ENCODE results near the gene NMT2. TPM values are rescaled to one million over a fixed set of nuclear protein-coding genes. Genes with fewer than 3 reads are reported as not detected.
"Not testable (repeated sequence)": the region's sequence is repeated elsewhere in the genome, so short reads cannot be mapped to it uniquely, and the experiment has no call there.

Gene NMT2
- total RNA-seq = 20.2 TPM

DNA sequence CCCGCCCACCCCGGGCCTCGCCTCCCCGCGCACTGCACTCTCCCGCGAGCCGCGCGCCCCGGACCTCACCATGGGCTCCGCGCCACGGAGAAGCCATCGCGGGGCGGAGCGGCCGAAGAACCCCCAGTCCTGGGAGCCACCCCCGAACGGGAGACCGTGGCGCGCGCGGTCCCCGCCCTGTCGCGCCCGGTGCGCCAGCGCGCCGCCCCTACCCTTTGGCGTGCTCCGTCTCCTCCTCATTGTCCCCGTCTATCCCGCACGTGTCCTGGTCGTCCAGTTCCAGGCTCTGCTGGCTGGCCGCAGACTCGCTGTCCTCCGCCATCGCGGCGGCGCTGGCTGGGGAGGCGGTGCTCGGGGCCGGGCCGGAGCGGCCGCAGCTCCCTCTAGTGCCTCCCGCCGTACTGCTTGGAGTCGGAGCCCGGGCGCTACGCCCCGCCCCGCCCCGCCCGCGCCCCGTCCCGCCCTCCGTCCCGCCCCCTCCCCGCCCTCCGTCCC lies at the start of gene NMT2:
NMT2 (minus strand) TSS at position 403 of the 495 bp plus-strand sequence; CDS start at position 322, 81 bp downstream.
- no peak for DNase-seq

DNA sequence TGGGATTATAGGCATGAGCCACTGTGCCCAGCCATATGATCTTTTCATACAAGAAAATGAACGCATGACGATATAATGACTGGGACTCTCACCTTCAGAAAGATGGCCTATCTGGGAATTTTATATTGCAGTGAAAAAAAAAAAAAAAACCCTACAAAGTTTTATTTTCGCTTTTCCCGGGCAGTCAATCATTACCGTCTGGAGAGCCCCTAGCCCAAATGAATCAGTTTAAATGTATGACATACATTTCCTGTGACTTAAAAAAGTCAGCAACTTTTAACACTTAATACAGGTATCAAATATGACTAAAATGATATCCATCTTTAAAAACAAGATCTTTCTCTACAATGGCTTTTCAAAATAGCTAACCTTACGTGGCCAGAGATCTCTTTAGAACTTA lies 48.2 kb upstream of the NMT2 start:
- no peak for DNase-seq

DNA sequence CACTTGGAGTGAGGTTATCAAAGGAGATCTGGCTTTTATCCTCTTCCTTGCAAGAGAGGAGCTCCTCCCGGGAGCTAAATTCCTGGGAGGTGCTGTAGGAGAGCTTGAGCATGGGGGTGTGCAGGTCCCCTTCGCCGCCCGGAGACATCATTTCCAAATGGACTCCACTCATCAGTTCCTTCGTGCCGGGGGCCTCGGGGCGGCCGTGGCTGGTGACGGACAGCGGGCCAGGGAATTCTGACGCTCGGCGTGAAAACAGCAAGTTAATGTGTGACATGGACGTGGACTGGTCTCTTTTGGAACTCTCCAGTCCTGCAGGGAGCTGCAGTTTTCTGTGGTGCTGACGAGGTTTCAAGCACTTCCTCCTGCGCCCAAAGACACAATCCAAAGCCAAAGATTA lies 45.7 kb upstream of the NMT2 start:
- no peak for DNase-seq

DNA sequence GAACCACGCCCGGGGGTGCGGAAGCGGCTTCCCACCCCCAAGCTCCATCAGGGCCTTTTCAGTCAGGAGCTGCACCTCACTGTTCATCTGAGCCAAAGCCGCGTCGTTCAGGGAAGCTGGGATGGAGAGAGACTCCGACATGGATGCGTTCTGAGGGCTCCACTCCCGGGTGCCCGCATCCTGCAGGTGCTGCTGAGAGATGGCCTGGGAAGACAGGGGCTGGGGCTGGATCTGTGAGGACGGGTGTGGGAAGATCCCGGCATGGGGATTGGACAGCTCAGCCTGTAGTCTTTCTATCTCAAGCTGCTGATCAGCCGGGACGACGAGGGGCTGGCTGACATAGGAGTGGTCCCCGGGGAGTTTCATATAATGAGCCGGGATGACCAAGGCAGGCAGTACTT lies 45.0 kb upstream of the NMT2 start:
- DNase-seq = no peak

DNA sequence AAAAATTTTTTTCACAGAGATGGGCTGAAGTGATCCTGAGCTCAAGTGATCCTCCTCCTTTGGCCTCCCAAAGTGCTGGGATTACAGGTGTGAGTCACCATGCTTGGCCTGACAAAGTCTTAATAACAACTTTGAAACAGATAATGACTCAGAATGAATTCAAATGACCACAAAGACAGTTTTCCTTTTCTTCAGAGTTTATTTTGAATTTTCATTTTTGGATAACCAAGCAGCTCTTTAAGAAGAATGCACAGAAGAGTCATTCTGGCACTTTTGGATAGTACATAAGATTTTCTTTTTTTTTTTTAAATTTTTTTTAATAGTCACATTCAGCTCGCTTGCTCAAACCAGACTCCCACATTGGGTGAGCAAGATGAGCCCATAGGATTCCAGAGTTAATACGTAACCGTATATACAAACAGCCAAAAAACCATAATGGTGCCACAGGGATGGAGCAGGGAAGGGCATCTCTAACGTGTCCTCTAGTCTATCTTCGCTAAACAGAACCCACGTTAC lies 43.0 kb upstream of the NMT2 start:
- DNase-seq = no peak

DNA sequence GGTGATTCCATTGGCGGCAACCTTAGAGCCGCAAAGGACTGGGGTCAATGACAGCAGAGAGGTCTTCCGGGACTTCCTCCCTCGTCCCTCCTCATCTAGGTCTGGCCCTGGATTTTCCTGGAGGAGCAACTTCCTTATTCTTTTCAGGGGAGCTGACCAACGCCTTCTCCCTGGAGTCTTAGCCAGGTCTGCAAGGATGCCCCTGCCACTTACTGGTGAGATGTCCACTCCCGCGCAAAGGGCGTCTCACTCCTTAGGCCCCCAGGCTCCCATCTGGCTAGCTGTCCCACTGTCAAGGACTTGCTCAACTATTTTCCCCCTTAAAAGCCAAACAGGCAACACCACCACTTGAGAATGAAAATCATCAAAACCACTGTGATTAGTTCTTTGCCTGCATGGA lies 42.0 kb upstream of the NMT2 start:
- DNase-seq = no peak

DNA sequence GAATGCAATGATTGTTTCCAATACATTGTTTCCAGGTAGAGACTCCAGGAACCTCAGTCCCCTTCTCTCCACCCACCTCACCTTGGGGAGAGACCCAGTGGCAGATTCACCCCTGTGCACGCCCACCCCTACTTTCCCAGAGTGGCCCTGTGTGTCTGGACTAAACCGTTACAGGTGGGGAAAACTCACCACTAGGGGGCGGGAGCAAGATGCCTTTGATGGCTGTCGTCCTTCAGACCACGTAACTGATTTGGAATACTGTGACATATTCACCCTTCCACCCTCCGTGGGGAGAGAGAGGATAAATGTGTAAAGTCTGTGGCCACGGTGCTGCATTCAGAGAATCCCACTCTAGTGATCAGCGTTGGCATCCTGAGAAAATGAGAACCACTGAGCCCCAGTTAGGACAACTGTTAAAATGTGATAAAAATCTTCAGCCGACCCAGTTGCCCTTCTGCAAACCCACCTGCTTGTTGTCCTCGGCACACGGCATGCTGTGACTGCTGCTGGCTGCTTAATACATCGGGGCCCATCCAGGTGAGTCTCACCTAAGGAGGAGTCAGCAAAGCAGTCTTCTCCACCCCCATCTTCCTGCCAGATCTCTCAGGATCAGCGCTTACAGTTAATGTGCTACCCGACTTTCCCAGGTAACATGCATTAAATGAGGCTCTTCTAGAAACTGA lies 41.5 kb upstream of the NMT2 start:
- peak; percentile 89 for DNase-seq

DNA sequence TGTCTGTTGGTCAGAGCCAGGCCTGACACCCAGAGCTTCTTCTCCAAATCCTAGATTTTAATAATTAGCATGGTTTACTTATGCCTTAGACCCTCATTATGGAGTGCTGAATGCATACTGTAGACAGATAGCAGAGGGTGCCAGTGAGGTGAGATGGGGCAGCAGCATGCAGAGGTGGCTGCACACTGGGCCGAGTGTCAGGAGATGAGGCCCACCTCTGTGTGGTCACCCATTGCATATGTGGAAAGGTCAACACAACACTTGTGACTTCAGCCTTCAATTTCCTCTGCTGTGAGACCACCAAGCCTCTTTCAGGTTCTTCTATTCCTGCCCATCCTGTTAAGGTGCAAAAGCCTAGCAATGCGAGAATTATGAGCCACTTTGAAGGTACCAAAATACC lies 39.7 kb upstream of the NMT2 start:
- DNase-seq = no peak

DNA sequence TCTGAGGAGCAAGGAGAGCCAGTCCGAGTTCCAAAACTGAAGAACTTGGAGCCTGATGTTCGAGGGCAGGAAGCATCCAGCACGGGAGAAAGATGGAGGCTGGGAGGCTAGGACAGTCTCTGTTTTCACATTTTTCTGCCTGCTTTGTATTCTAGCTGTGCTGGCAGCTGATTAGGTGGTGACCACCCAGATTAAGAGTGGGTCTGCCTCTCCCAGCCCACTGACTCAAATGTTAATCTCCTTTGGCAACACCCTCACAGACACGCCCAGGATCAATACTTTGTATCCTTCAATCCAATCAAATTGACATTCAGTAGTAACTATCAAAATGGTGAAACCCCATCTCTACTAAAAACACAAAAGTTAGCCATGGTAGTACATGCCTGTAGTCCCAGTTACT lies 38.9 kb upstream of the NMT2 start:
- DNase-seq = not testable (repeated sequence)

DNA sequence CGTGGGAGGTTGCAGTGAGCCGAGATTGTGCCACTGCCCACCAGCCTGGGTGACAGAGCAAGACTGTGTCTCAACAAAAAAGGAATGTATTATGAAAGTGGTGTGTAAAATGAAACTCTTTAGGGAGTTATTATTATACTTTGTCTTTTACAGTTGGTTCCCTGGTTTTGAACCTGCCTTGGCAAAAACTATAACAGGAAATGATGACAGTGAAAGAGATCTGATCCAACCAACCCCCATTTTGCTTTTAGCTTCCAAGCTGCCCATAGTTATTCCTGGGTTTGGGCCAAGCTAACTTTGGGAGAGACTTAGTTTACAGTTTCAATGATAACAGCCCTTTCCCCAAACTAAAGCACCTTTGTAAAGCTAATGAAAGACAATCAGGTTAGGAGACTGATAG lies 34.1 kb upstream of the NMT2 start:
- no peak for DNase-seq

DNA sequence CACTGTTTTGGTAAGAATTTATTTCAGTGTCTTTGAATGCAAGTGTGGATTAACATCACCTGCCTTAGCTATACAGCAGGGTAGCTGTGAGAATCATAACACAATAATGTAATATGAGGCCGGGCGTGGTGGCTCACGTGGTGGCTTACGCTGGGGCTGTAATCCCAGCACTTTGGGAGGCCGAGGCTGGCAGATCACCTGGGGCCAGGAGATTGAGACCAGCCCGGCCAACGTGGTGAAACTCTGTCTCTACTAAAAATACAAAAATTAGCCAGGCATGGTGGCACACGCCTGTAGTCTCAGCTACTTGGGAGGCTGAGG lies 33.8 kb upstream of the NMT2 start:
- not testable (repeated sequence) for DNase-seq

DNA sequence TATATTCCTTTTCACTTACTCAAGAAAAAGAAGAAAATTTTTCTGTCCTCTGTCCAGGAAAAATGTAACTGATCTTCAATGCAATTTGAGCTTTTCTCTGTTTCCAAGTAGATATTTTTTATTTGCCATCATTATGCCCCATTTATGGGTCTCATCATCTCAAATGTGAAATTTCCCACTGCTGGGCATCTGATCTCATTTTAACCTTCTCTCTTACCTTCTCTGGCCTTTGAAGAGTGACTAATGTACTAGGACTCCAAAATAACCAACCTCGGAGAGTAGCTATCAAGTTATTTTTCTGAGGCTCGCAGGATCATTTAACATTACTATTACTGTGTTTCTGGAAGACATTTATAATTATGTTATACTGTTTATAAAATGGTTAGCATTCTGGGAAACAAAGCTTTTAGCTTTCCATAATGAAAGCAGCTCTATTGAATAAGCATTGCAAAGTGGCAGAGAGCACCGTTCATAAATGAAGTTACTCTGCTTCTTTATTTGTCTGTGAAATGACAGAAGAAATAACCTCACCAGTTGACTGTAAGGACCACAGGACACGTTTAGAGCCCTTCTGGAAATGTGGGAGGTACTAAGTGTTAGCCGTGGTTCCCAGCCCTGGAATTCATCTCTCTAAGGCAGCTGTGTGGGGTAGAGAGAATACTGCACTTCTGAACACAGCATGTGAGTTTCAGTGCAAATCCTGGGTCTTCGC lies 33.3 kb upstream of the NMT2 start:
- DNase-seq = peak; percentile 15

DNA sequence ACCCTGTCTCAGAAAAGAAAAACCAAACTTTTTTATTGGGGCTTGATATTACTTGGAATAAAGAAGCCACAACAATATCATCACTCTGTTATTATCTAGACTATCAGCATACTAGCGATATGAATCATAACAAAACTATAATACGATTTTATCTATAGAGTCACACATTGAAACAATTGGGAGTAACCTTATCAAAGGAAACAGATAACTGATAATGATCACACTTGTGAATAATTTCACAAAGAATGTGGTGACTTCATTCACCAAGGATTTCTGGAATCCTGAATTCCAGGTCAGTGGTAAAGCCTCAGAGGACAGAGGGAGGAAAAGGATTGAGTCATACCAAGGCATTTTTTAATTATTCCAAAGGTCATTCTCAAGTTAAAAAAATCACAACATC lies 32.1 kb upstream of the NMT2 start:
- no peak for DNase-seq

DNA sequence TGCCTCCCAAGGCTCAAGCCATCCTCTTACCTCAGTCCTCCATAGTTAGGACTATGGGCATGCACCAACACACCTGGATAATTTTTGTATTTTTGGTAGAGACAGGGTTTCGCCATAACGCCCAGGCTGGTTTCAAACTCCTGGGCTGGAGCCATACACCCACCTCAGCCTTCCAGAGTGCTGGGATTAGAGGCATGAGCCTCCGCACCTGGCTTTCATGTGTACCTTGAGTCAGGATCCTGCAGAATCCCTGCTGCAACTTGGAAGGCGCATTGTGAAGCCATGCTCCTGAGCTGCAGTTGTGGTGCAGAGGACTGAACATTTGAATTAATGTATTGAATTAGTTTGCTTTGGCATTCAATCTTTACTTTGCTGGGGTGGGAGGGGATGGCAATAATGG lies 29.4 kb upstream of the NMT2 start:
- DNase-seq = no peak

DNA sequence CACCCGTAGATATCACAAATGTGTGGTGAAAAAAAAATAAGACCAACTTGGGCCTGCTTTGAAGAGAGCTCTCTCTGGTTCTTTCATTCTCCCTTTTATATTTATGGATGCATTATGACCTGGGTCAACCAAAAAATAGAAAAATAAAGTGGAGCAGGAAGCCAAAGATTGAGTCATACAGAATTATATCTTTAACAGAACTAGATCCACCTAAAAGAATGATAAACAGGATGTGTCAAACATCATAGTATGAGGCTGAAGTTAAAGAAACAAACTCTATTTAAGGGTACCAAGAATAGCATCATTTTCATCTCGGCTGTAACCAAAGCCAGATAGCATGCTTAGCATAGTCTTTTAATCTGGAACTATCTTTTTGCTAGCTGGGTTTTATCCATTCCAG lies 28.8 kb upstream of the NMT2 start:
- no peak for DNase-seq

DNA sequence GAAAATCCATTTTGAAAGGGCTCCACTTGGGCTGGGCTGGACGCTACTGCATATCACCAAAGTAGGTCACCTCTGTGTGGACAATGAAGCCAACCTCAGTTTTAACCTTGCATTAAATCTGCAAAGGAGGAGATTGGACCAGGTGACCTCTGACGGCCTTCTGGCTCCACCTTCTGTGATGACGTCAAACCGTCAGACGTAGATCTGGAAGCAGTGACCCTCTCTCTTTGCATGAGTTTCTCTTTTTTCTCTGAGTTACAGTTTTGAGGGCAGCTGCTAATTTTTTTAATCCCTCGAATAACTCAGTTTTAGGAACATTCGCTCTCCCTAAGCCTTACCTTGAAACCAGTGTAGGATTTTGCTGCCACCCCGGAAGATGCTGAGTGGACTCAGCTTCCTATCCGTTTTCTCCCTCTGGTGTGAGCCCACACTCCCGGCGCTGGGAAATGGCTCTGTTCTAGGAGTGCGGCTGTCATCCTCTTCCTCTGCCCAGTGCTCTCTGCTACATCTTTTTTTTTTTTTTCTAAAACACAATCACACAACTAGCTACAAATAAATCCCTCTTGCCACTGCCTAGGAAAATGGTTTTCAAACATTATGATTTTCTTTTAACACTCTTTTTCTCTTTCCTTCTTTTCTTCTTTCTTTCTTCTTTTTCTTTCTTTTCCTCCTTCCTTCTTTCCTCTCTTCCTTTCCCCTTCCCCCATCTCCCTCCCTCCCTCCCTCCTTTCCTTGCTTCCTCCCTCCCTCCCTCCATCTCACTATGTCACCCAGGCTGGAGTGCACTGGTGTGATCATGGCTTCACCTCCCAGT lies 27.7 kb upstream of the NMT2 start:
- no peak for DNase-seq

DNA sequence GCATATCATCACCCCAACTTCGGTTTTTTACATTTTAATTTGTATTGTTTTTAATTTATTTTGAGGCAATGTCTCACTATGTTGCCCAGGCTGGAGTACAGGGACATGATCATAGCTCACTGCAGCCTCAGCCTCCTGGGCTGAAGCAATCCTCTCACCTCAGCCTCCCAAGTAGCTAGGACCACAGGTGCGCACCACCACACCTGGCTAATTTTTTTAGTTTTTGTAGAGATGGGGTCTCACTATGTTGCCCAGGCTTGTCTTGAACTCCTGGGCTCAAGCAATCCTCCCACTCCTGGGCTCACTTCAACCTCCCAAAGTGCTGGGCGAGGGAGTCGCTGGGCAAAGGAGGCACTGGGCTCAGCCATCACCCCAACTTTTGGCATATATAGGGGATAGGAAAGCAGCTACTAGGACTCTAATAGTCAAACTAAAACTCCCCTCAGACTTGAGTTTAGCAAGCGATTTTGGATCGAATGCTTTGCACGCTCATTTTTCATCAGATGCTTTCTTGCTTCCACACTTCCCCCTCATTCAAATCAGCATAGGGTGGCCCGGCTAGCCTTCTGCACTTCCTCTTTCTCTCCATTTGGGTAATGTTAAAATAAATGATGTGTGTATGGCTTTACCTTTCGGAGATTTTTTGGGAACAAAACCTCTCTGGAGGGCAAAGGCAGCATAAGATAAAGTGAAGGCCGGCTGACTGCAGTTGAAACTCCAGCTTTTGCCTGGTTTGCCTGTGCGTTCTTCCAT lies 20.8 kb upstream of the NMT2 start:
- DNase-seq = no peak

DNA sequence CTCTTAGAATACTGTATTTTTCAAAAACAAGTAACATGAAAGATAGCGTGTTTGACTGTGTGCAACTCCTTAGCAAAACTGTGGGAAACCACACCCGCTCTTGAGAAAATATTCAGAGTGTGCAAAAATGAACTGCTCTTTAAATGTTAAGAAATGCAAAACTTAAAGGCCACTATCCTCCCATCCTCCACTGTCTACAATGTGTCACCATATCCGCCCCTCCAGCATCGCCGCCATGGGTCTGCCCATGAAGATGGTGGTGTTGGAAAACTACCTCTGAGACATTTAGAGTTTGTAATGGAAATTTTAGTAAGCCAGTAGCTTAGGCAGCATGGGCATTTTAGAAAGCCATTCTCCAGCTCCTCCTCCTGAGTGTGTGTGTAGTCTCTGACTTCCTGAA lies 20.1 kb upstream of the NMT2 start:
- no peak for DNase-seq

DNA sequence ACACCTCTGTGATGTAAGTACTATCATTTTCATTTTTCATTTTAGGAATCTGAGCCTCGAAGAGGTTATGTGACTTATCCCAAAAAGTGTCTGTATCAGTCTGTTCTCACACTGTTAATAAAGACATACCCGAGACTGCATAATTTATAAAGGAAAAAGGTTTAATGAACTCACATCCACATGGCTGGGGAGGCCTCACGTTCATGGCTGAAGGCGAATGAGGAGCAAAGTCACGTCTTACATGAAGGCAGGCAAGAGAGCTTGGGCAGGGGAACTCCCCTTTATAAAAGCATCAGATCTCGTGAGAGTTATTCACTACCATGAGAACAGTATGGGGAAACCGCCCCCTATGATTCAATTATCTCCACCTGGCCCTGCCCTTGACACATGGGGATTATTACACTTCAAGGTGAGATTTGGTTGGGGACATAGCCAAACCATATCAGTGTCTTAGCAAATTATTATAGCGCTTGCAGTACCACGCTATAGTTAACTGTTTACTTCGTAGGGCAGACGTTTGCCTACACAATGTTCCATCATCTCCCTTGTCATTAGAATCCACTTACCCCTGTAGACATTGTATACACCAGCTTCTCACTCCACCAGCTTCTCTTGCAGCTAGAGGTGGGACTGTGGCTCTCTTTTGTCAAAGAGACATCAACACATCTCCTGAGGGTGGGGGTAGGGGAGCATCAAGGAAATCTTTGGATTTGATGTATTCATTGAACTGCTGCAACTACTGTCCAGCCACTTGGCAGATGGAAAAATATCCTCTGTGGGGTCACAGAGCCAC lies 15.4 kb upstream of the NMT2 start:
- DNase-seq = no peak

DNA sequence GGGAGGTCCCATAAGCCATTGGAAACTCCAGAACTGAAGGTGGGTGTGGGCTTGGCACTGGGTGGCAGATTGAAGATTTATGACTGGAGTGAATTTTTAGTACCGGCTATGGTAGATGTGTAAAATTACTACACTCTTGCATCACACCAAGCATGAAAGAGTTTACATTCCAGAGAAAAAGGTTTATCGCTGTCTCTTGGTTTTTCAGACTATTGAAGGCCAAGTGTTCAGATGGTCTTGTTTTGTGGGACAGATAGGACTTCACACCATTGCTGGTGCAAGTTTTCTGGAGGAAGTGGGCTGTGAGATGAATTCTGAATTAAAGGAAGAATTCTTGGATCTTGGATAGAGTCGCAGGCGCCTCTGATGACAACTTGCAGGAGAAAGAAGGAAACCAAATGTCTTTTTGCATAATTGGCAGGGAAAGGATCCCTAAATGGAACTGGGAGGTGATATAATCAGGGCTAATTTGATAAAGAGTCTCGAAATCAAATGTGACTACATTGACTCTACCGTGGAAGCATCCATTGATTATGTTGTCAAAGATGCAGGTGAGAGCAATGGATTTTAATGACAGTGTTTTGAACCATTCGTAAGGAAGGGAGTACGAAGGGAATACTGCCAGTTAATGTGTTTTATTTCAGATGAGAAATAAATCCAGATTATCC lies 14.2 kb upstream of the NMT2 start:
- no peak for DNase-seq
